ENCODE results near the gene RASSF1. TPM values are rescaled to one million over a fixed set of nuclear protein-coding genes. Genes with fewer than 3 reads are reported as not detected.
A peak's percentile ranks its signal among the peaks of the same experiment; 100 is the strongest.

Gene RASSF1
- total RNA-seq, 1 experiment from 2014 or later: 20.0 TPM

- TF ChIP-seq CTCF (conservative IDR thresholded peaks at IDR 0.05; ENCODE audit: low read depth, low read length): no peak
- TF ChIP-seq EZH2phosphoT487 (IDR thresholded peaks at IDR 0.05; ENCODE audit: borderline replicate concordance, low read length): no peak
- TF ChIP-seq EZH2 (IDR thresholded peaks at IDR 0.05; ENCODE audit: low read length, unreplicated experiment): no peak
- POLR2A ChIA-PET (ENCODE audit: unreplicated experiment): no interaction called here
- no peak overlapping the region for H3K4me3 ChIP-seq (ENCODE audit: low read length)
- ATAC-seq (no peak), DNase-seq (no peak)
- peaks cover 47% of the 10 kb centered on the region for H3K79me2 ChIP-seq (ENCODE audit: low read length)
- no peaks in the 10 kb centered on the region for H3K27me3 ChIP-seq (ENCODE audit: low read length)
- peaks cover 31% of the 10 kb centered on the region for H3K4me1 ChIP-seq (ENCODE audit: insufficient read depth, low read length)
- CTCF ChIA-PET: interaction anchor here (1.4 kb wide), 1 partner anchor 24 kb away, joined by 7 read pairs; the partner anchor contains the start of genes HYAL3 and NAA80
- H3K9me3 ChIP-seq (ENCODE audit: low read length): no peaks in the 10 kb centered on the region
- H3F3A ChIP-seq (ENCODE audit: low read length, unreplicated experiment): peaks cover under 1% of the 10 kb centered on the region
- intact Hi-C loops (cut with micrococcal nuclease): loop anchor here (5.0 kb wide), 1 partner anchor 126 kb away; no protein-coding TSS in a partner anchor
- no peaks in the 10 kb centered on the region for H3K9me2 ChIP-seq (replicated peaks; ENCODE audit: low read length)
- no peak overlapping the region for H3K4me2 ChIP-seq (ENCODE audit: low read length)
- H2AFZ ChIP-seq (ENCODE audit: low read length): no peak overlapping the region
- BruUV-seq (replicated peaks): no TSS peak
- H3K36me3 ChIP-seq (ENCODE audit: low read depth, low read length): peaks cover 6% of the 10 kb centered on the region
- H3K27ac ChIP-seq (ENCODE audit: low read length): no peak overlapping the region
- no peak overlapping the region for H3K9ac ChIP-seq (ENCODE audit: low read length)
- H4K20me1 ChIP-seq (ENCODE audit: low read length): no peaks in the 10 kb centered on the region
Observed at GRCh38 chr3:50323092-50323600, 17.5 kb downstream of the RASSF1 start.

GRCh38 chr3:50322386-50323091 is 18.1 kb downstream of the RASSF1 start, which contains the start of gene HYAL2:
Gene HYAL2 (minus strand): TSS chr3:50322745. CDS start chr3:50320489, 2,256 bp downstream.
- Histone ChIP-seq H3K9me2 (replicated peaks; ENCODE audit: low read length) (no peaks in the 10 kb centered on the region), H3K4me3 (ENCODE audit: low read length) (peak within 1 kb of the TSS; percentile 97), H3K36me3 (ENCODE audit: low read depth, low read length) (peaks cover 6% of the 10 kb centered on the region), H3F3A (ENCODE audit: low read length, unreplicated experiment) (peaks cover 7% of the 10 kb centered on the region), H4K20me1 (ENCODE audit: low read length) (no peaks in the 10 kb centered on the region), H3K27me3 (ENCODE audit: low read length) (no peaks in the 10 kb centered on the region), H3K4me1 (ENCODE audit: insufficient read depth, low read length) (peaks cover 37% of the 10 kb centered on the region), H3K79me2 (ENCODE audit: low read length) (peaks cover 45% of the 10 kb centered on the region), H3K4me2 (ENCODE audit: low read length) (peak within 1 kb of the TSS; percentile 99), H3K9ac (ENCODE audit: low read length) (peak within 1 kb of the TSS; percentile 93), H2AFZ (ENCODE audit: low read length) (peak within 1 kb of the TSS; percentile 92), H3K27ac (ENCODE audit: low read length) (peak within 1 kb of the TSS; percentile 86), H3K9me3 (ENCODE audit: low read length) (no peaks in the 10 kb centered on the region)
- ChIA-PET POLR2A (ENCODE audit: unreplicated experiment) (no interaction called here), CTCF (no interaction called here)
- intact Hi-C loops (cut with micrococcal nuclease): loop anchor here (5.0 kb wide), 1 partner anchor 125 kb away; no protein-coding TSS in a partner anchor
- TF ChIP-seq CTCF (conservative IDR thresholded peaks at IDR 0.05; ENCODE audit: low read depth, low read length) (no peak), EZH2 (IDR thresholded peaks at IDR 0.05; ENCODE audit: low read length, unreplicated experiment) (no peak), EZH2phosphoT487 (IDR thresholded peaks at IDR 0.05; ENCODE audit: borderline replicate concordance, low read length) (no peak)
- ATAC-seq (no peak), DNase-seq (no peak)
- BruUV-seq (replicated peaks): no TSS peak

GRCh38 chr3:50322115-50322385 is 18.6 kb downstream of the RASSF1 start:
- Histone ChIP-seq H3K9me2 (replicated peaks; ENCODE audit: low read length) (no peaks in the 10 kb centered on the region), H3K4me1 (ENCODE audit: insufficient read depth, low read length) (peaks cover 39% of the 10 kb centered on the region), H3K27ac (ENCODE audit: low read length) (no peak overlapping the region), H3K4me2 (ENCODE audit: low read length) (peak overlapping the region; percentile 99), H3K9ac (ENCODE audit: low read length) (no peak overlapping the region), H3K79me2 (ENCODE audit: low read length) (peaks cover 40% of the 10 kb centered on the region), H3F3A (ENCODE audit: low read length, unreplicated experiment) (peaks cover 12% of the 10 kb centered on the region), H2AFZ (ENCODE audit: low read length) (peak overlapping the region; percentile 92; the same call in 1 of the 2 replicates), H3K27me3 (ENCODE audit: low read length) (no peaks in the 10 kb centered on the region), H3K36me3 (ENCODE audit: low read depth, low read length) (peaks cover 6% of the 10 kb centered on the region), H4K20me1 (ENCODE audit: low read length) (no peaks in the 10 kb centered on the region), H3K9me3 (ENCODE audit: low read length) (no peaks in the 10 kb centered on the region), H3K4me3 (ENCODE audit: low read length) (peak overlapping the region; percentile 97; the same call in 1 of the 2 replicates)
- DNase-seq (no peak), ATAC-seq (no peak)
- TF ChIP-seq CTCF (conservative IDR thresholded peaks at IDR 0.05; ENCODE audit: low read depth, low read length) (no peak), EZH2phosphoT487 (IDR thresholded peaks at IDR 0.05; ENCODE audit: borderline replicate concordance, low read length) (no peak), EZH2 (IDR thresholded peaks at IDR 0.05; ENCODE audit: low read length, unreplicated experiment) (no peak)
- ChIA-PET POLR2A (ENCODE audit: unreplicated experiment) (no interaction called here), CTCF (interaction anchor here (1.0 kb wide), 2 partner anchors 23 to 57 kb away, joined by 7 to 8 read pairs; partner anchors contain the start of genes HYAL3 and NAA80)
- intact Hi-C loops (cut with micrococcal nuclease): loop anchor here (5.0 kb wide), 1 partner anchor 125 kb away; no protein-coding TSS in a partner anchor
- no TSS peak for BruUV-seq (replicated peaks)

Data from PC-3 (cell line).